WERI-Rb-1 (cell line): ENCODE measurements around the gene XIRP1.

ENCODE experiments used
- DNase-seq: peaks from one replicate; pipeline ENCODE4 v3.0.0-alpha.2; 2020
- H3K27ac ChIP-seq: fragments of 250-450 bp; sonication (Bioruptor Pico); 2 replicates; pipeline ENCODE4 v1.5.1; 2020; ENCODE audit warnings: mild to moderate bottlenecking, moderate library complexity
- H3K27me3 ChIP-seq: fragments of 250-450 bp; sonication (Bioruptor Pico); 2 replicates; pipeline ENCODE4 v1.5.1; 2021; ENCODE audit warnings: mild to moderate bottlenecking, low read depth, moderate library complexity; ENCODE audit not compliant: insufficient read depth, severe bottlenecking
- H3K36me3 ChIP-seq: fragments of 250-450 bp; sonication (Bioruptor Pico); 2 replicates; pipeline ENCODE4 v1.5.1; 2020; ENCODE audit warnings: mild to moderate bottlenecking, moderate library complexity
- H3K4me3 ChIP-seq: 2 replicates; pipeline ENCODE4 v1.5.1; 2011; ENCODE audit warnings: low read depth, mild to moderate bottlenecking, control low read depth, low read length
- H3K9me3 ChIP-seq: fragments of 250-450 bp; sonication (Bioruptor Pico); 2 replicates; pipeline ENCODE4 v1.5.1; 2021; ENCODE audit warnings: mild to moderate bottlenecking, moderate library complexity; ENCODE audit not compliant: severe bottlenecking
- CTCF ChIP-seq: IDR thresholded peaks from 2 replicates; pipeline ENCODE4 v1.5.1; 2011; ENCODE audit warnings: low read depth, mild to moderate bottlenecking, control low read depth, inconsistent platforms, low read length

XIRP1 gene

GRCh38 chr3:39192490-39193092 lies at the start of gene XIRP1:
Gene XIRP1, minus strand, starts transcription at chr3:39192595. Its CDS starts 3,150 bp downstream, at chr3:39189445.
- H3K27ac ChIP-seq: no peak within 1 kb of the TSS
- H3K27me3 ChIP-seq: no peaks in the 10 kb centered on the region
- no peak for DNase-seq
- H3K9me3 ChIP-seq: no peaks in the 10 kb centered on the region
- H3K4me3 ChIP-seq: no peak within 1 kb of the TSS
- no peaks in the 10 kb centered on the region for H3K36me3 ChIP-seq
- TF ChIP-seq CTCF: no peak

GRCh38 chr3:39241561-39241960 lies 49.2 kb upstream of the XIRP1 start:
- no peak for TF ChIP-seq CTCF
- Histone ChIP-seq H3K4me3 (no peak overlapping the region), H3K36me3 (no peaks in the 10 kb centered on the region), H3K9me3 (no peaks in the 10 kb centered on the region), H3K27me3 (no peaks in the 10 kb centered on the region), H3K27ac (no peak overlapping the region)
- DNase-seq: no peak

GRCh38 chr3:39237027-39237426 lies 44.6 kb upstream of the XIRP1 start:
- H3K27ac ChIP-seq: no peak overlapping the region
- no peaks in the 10 kb centered on the region for H3K36me3 ChIP-seq
- no peak for TF ChIP-seq CTCF
- no peaks in the 10 kb centered on the region for H3K27me3 ChIP-seq
- H3K9me3 ChIP-seq: no peaks in the 10 kb centered on the region
- H3K4me3 ChIP-seq: no peak overlapping the region
- no peak for DNase-seq

GRCh38 chr3:39234651-39235050 lies 42.3 kb upstream of the XIRP1 start:
- H3K27me3 ChIP-seq: no peaks in the 10 kb centered on the region
- H3K4me3 ChIP-seq: no peak overlapping the region
- TF ChIP-seq CTCF: no peak
- DNase-seq: no peak
- H3K27ac ChIP-seq: no peak overlapping the region
- H3K36me3 ChIP-seq: no peaks in the 10 kb centered on the region
- H3K9me3 ChIP-seq: no peaks in the 10 kb centered on the region

GRCh38 chr3:39232859-39233258 lies 40.5 kb upstream of the XIRP1 start:
- no peaks in the 10 kb centered on the region for H3K27me3 ChIP-seq
- H3K9me3 ChIP-seq: no peaks in the 10 kb centered on the region
- no peak for DNase-seq

More at GRCh38 chr3:39232859-39233258, 40.5 kb upstream of the XIRP1 start:
- no peak for TF ChIP-seq CTCF
- Histone ChIP-seq H3K27ac (no peak overlapping the region), H3K36me3 (no peaks in the 10 kb centered on the region), H3K4me3 (no peak overlapping the region)
